GM12878 (cell line): ENCODE results near the gene GSTO1. TPM values are rescaled to one million over a fixed set of nuclear protein-coding genes. Genes with fewer than 3 reads are reported as not detected.

Experiments used
- ATAC-seq: fragments of 200-7000 bp; cut with Tn5 transposase; 3 replicates; pipeline ENCODE4 v1.9.1; 2020; ENCODE audit warnings: mild to moderate bottlenecking, moderate library complexity
- BruUV-seq: library from RNA; stranded (reverse); fragments of 400-500 nt; replicated peaks from 2 replicates; lab custom pipeline; 2021; lab: Mats Ljungman, UMichigan
- CTCF ChIA-PET: fragments of 300-600 bp; sonication (Branson Sonifier 250); formaldehyde crosslinking; extraction: SDS; loops from one replicate; lab custom pipeline; 2021; ENCODE audit warnings: inconsistent platforms; lab: Yijun Ruan, JAX
- POLR2A ChIA-PET: fragments of 350-600 bp; formaldehyde crosslinking; extraction: SDS; loops from one replicate; lab custom pipeline; 2021; ENCODE audit warnings: inconsistent platforms; lab: Charles Lee
- RAD21 ChIA-PET: fragments of 300-600 bp; sonication (Branson Sonifier 250); formaldehyde crosslinking; loops from one replicate; lab custom pipeline; 2023; ENCODE audit warnings: antibody characterized with exemption; ENCODE audit not compliant: unreplicated experiment; lab: Charles Lee
- SMC1A ChIA-PET: fragments of 300-600 bp; sonication (Branson Sonifier 250); formaldehyde crosslinking; loops from one replicate; lab custom pipeline; 2023; ENCODE audit not compliant: unreplicated experiment, uncharacterized antibody; lab: Charles Lee
- DNase-seq: peaks from one replicate; pipeline ENCODE4 v3.0.0-alpha.2; 2011; ENCODE audit warnings: low read depth, low spot score
- FAIRE-seq: peaks from 3 replicates; lab custom pipeline; 2011; peaks lifted over from hg19 to GRCh38; lab: Jason Lieb, UNC
- H2AFZ ChIP-seq: 2 replicates; pipeline ENCODE4 v1.6.0; 2011; ENCODE audit warnings: low read depth, low read length, control low read depth; ENCODE audit not compliant: control insufficient read depth
- H3K27ac ChIP-seq: 2 replicates; pipeline ENCODE4 v1.5.1; 2011; ENCODE audit warnings: control low read depth; ENCODE audit not compliant: control insufficient read depth, insufficient read depth
- H3K27me3 ChIP-seq, 2 experiments: replicated peaks in 1 of 2; 2 replicates each; pipeline versions ENCODE4 v1.6.0 to v1.6.1; 2011; ENCODE audit warnings: low read length in 1 of 2; ENCODE audit not compliant: control insufficient read depth in 2 of 2, insufficient read depth in 2 of 2
- H3K36me3 ChIP-seq, 2 experiments: 2 replicates each; pipeline ENCODE4 v1.5.1; 2011; ENCODE audit warnings: low read length in 1 of 2; ENCODE audit not compliant: control insufficient read depth in 2 of 2, insufficient read depth in 2 of 2
- H3K4me1 ChIP-seq: 2 replicates; pipeline ENCODE4 v1.6.1; 2011; ENCODE audit warnings: mild to moderate bottlenecking, low read length, moderate library complexity, mixed read lengths; ENCODE audit not compliant: control insufficient read depth, insufficient read depth
- H3K4me2 ChIP-seq: 2 replicates; pipeline ENCODE4 v1.6.0; 2011; ENCODE audit warnings: control low read depth; ENCODE audit not compliant: control insufficient read depth, insufficient read depth
- H3K4me3 ChIP-seq: fragments of 200-600 bp; sonication (generic); 2 replicates; pipeline ENCODE4 v1.5.1; 2016
- H3K79me2 ChIP-seq: 2 replicates; pipeline ENCODE4 v1.6.0; 2011; ENCODE audit warnings: low read length; ENCODE audit not compliant: control insufficient read depth, insufficient read depth
- H3K9ac ChIP-seq: 2 replicates; pipeline ENCODE4 v1.8.0; 2011; ENCODE audit warnings: low read length, control low read depth, mixed read lengths; ENCODE audit not compliant: control insufficient read depth, insufficient read depth
- H3K9me3 ChIP-seq: replicated peaks from 3 replicates; pipeline ENCODE4 v1.5.1; 2011; ENCODE audit warnings: mild to moderate bottlenecking, low read length; ENCODE audit not compliant: control insufficient read depth, insufficient read depth
- H4K20me1 ChIP-seq: 2 replicates; pipeline ENCODE4 v1.6.0; 2011; ENCODE audit not compliant: control insufficient read depth, insufficient read depth
- WGBS: methylation state at CpG from one replicate; pipeline ENCODE4 v1.1.6; 2016; ENCODE audit warnings: low lambda C conversion rate; ENCODE audit not compliant: insufficient replicate concordance, insufficient coverage; ENCODE audit errors: missing lambda C conversion rate; 5-methylcytosine and 5-hydroxymethylcytosine counted together
- in situ Hi-C: fragments of 300-500 bp; cut with MboI; formaldehyde crosslinking; loops from 9 replicates; pipeline ENCODE4 v1.14.3; 2018; ENCODE audit warnings: mixed read lengths
- intact Hi-C: fragments of 100-400 bp; cut with micrococcal nuclease; formaldehyde crosslinking; loops from one replicate; pipeline ENCODE4 v1.14.2; 2022; ENCODE audit not compliant: unreplicated experiment
- polyA plus RNA-seq, 11 experiments: library from polyadenylated mRNA; depleted of rRNA in 4 of 11; unstranded in 6 of 11; stranded (reverse) in 5 of 11; fragments of >200 nt; fragmentation: Nextera tagmentation in 4 of 11; fragmentation: Illumina TruSeq in 1 of 11; extraction: Ambion mirVana in 4 of 11; extraction: Trizol in 1 of 11; gene quantifications; 1 replicate in 1 of 11; 2 replicates in 10 of 11; pipeline versions ENCODE4 v1.2.1 to v1.2.3, GENCODE V29; 2011 to 2016; ENCODE audit warnings: inconsistent platforms in 2 of 11, missing spikeins in 2 of 11, low read depth in 1 of 11
- total RNA-seq, 4 experiments: library from RNA; depleted of rRNA in 3 of 4; stranded (reverse); fragments of >200 nt in 3 of 4; fragmentation: Illumina TruSeq in 1 of 4; extraction: Trizol in 1 of 4; gene quantifications; 2 replicates each; pipeline versions ENCODE4 v1.2.1 to v1.2.3, GENCODE V29; 2013 to 2021
- TF ChIP-seq, protein P1 (sequence below): fragments of 450-650 bp; IDR thresholded peaks from 2 replicates; pipeline ENCODE4 v1.6.1; 2017; ENCODE audit warnings: mild to moderate bottlenecking, moderate library complexity

GSTO1 gene
- total and polyA plus RNA-seq, 10 of the 15 experiments (the other 5 are each of a cell fraction or from before 2014, with no cell fraction given), result 53.1 to 197 (median 112) TPM

DNA sequence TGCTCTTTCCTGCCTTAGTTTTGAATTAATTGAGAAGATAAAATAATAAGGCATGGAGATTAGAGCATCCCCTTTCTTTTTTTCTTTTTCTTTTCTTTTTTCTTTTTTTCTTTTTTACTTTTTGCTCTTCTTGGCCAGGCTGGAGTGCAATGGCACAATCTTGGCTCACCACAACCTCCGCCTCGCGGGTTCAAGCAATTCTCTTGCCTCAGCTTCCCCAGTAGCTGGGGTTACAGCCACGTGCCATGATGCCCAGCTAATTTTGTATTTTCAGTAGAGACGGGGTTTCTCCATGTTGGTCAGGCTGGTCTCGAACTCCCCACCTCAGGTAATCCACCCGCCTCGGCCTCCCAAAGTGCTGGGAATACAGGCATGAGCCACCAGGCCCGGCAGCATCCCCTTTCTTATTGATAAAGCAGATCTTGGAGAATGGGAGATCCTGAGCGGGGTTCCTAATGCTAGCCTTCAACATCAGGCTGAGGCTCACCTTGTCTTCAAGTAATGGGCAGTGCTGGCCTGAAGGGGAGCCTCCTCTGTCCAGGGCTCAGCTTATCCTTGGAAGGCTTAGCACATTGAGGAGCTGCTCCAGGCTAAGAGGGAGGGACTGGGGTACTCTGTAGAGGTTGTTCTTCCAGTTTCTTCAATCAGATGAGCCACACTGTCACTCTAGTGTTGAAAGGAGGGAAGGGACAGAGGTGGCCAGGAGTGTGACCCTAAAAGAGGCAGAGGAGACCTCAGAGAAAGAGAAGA is 42.2 kb downstream of the GSTO1 start:
- no peaks in the 10 kb centered on the region for H3K79me2 ChIP-seq
- H4K20me1 ChIP-seq, result no peaks in the 10 kb centered on the region
- intact Hi-C loops, result loop anchor here (10.0 kb wide), 1 partner anchor 188 kb away; no protein-coding TSS in a partner anchor
- SMC1A ChIA-PET, result interaction anchor here (1.8 to 7.9 kb wide), 2 partner anchors 45 to 53 kb away, joined by 7 to 90 read pairs; no protein-coding TSS in a partner anchor
- no peak overlapping the region for H3K4me3 ChIP-seq
- POLR2A ChIA-PET, result no interaction called here
- H3K4me2 ChIP-seq, result no peak overlapping the region
- in situ Hi-C loops, result loop anchor here (10.0 kb wide), 1 partner anchor 48 kb away; no protein-coding TSS in a partner anchor
- DNase-seq (no peak), FAIRE-seq (no peak), ATAC-seq (no peak)
- no peaks in the 10 kb centered on the region for H3K4me1 ChIP-seq
- RAD21 ChIA-PET, result interaction anchor here (0.5 to 1.3 kb wide), 2 partner anchors 10 to 24 kb away, joined by 3 to 4 read pairs; no protein-coding TSS in a partner anchor
- H3K27ac ChIP-seq, result no peak overlapping the region
- no TSS peak for BruUV-seq
- H3K27me3 ChIP-seq, result peaks cover 0 to 5% of the 10 kb centered on the region in 2 experiments; a peak in 2 of 4 replicates
- TF ChIP-seq, protein P1, sequence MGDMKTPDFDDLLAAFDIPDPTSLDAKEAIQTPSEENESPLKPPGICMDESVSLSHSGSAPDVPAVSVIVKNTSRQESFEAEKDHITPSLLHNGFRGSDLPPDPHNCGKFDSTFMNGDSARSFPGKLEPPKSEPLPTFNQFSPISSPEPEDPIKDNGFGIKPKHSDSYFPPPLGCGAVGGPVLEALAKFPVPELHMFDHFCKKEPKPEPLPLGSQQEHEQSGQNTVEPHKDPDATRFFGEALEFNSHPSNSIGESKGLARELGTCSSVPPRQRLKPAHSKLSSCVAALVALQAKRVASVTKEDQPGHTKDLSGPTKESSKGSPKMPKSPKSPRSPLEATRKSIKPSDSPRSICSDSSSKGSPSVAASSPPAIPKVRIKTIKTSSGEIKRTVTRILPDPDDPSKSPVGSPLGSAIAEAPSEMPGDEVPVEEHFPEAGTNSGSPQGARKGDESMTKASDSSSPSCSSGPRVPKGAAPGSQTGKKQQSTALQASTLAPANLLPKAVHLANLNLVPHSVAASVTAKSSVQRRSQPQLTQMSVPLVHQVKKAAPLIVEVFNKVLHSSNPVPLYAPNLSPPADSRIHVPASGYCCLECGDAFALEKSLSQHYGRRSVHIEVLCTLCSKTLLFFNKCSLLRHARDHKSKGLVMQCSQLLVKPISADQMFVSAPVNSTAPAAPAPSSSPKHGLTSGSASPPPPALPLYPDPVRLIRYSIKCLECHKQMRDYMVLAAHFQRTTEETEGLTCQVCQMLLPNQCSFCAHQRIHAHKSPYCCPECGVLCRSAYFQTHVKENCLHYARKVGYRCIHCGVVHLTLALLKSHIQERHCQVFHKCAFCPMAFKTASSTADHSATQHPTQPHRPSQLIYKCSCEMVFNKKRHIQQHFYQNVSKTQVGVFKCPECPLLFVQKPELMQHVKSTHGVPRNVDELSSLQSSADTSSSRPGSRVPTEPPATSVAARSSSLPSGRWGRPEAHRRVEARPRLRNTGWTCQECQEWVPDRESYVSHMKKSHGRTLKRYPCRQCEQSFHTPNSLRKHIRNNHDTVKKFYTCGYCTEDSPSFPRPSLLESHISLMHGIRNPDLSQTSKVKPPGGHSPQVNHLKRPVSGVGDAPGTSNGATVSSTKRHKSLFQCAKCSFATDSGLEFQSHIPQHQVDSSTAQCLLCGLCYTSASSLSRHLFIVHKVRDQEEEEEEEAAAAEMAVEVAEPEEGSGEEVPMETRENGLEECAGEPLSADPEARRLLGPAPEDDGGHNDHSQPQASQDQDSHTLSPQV, result no peak
- no peaks in the 10 kb centered on the region for H3K36me3 ChIP-seq
- CTCF ChIA-PET, result interaction anchor here (0.6 to 12.8 kb wide), 6 partner anchors 9 to 238 kb away, joined by 3 to 333 read pairs (median 6); partner anchors contain the start of genes CFAP58, GSTO1 and ITPRIP
- H3K9ac ChIP-seq, result no peak overlapping the region
- H3K9me3 ChIP-seq, result no peaks in the 10 kb centered on the region
- 49% methylated on average over 10 of the region's 10 CpGs for WGBS
- H2AFZ ChIP-seq, result no peak overlapping the region
